SK-N-SH treated with all-trans-retinoic acid at 6 μM for 48 hours (cell line): ENCODE results near the gene TLDC2.

Source experiments
- ATAC-seq: fragments of 200-7000 bp; cut with Tn5 transposase; 3 replicates; pipeline ENCODE4 v1.9.1; 2020; ENCODE audit warnings: mild to moderate bottlenecking, moderate library complexity
- BACH2 ChIP-seq: fragments of 250-450 bp; sonication (Bioruptor Pico); IDR thresholded peaks from 2 replicates; pipeline ENCODE4 v1.9.0; 2021; ENCODE audit warnings: mild to moderate bottlenecking, borderline replicate concordance
- CREB5 ChIP-seq: fragments of 250-450 bp; sonication (Bioruptor Pico); IDR thresholded peaks from 2 replicates; pipeline ENCODE4 v1.5.1; 2020; ENCODE audit warnings: low read depth, mild to moderate bottlenecking, moderate library complexity
- CSDC2 ChIP-seq: fragments of 250-450 bp; sonication (Bioruptor Pico); IDR thresholded peaks from 2 replicates; pipeline ENCODE4 v1.5.0; 2020; ENCODE audit warnings: mild to moderate bottlenecking, moderate library complexity
- CSRNP3 ChIP-seq: fragments of 250-450 bp; sonication (Bioruptor Pico); IDR thresholded peaks from 2 replicates; pipeline ENCODE4 v1.5.1; 2021; ENCODE audit warnings: mild to moderate bottlenecking, moderate library complexity
- GLIS3 ChIP-seq: fragments of 250-450 bp; sonication (Bioruptor Pico); IDR thresholded peaks from 2 replicates; pipeline ENCODE4 v1.5.0; 2020; ENCODE audit warnings: mild to moderate bottlenecking, moderate library complexity
- ISL1 ChIP-seq: fragments of 250-450 bp; sonication (Bioruptor Pico); IDR thresholded peaks from 2 replicates; pipeline ENCODE4 v2.1.2; 2022; ENCODE audit warnings: mild to moderate bottlenecking, moderate library complexity
- OSR1 ChIP-seq: fragments of 250-450 bp; sonication (Bioruptor Pico); IDR thresholded peaks from 2 replicates; pipeline ENCODE4 v1.8.0; 2022; ENCODE audit warnings: moderate library complexity, mild to moderate bottlenecking, inconsistent platforms
- PATZ1 ChIP-seq: fragments of 250-450 bp; sonication (Bioruptor Pico); IDR thresholded peaks from 2 replicates; pipeline ENCODE4 v1.8.0; 2020; ENCODE audit warnings: mild to moderate bottlenecking, moderate library complexity, borderline replicate concordance
- POU6F1 ChIP-seq: fragments of 250-450 bp; sonication (Bioruptor Pico); IDR thresholded peaks from 2 replicates; pipeline ENCODE4 v1.8.0; 2021; ENCODE audit warnings: low read depth, mild to moderate bottlenecking, moderate library complexity, borderline replicate concordance
- PPARA ChIP-seq: fragments of 250-450 bp; sonication (Bioruptor Pico); IDR thresholded peaks from 2 replicates; pipeline ENCODE4 v1.5.0; 2020; ENCODE audit warnings: mild to moderate bottlenecking, borderline replicate concordance
- RARB ChIP-seq: fragments of 250-450 bp; sonication (Bioruptor Pico); IDR thresholded peaks from 2 replicates; pipeline ENCODE4 v1.8.0; 2021; ENCODE audit warnings: mild to moderate bottlenecking, moderate library complexity
- SNAI2 ChIP-seq: fragments of 250-450 bp; sonication (Bioruptor Pico); IDR thresholded peaks from 2 replicates; pipeline ENCODE4 v1.5.0; 2020; ENCODE audit warnings: mild to moderate bottlenecking, moderate library complexity
- TCF4 ChIP-seq: fragments of 250-450 bp; sonication (Bioruptor Pico); IDR thresholded peaks from 2 replicates; pipeline ENCODE4 v1.8.0; 2021; ENCODE audit warnings: mild to moderate bottlenecking, moderate library complexity, borderline replicate concordance
- TOX ChIP-seq: fragments of 250-450 bp; sonication (Bioruptor Pico); IDR thresholded peaks from 2 replicates; pipeline ENCODE4 v1.8.0; 2021; ENCODE audit warnings: mild to moderate bottlenecking, moderate library complexity, borderline replicate concordance
- TSHZ2 ChIP-seq: fragments of 250-450 bp; sonication (Bioruptor Pico); IDR thresholded peaks from 2 replicates; pipeline ENCODE4 v1.5.0; 2020; ENCODE audit warnings: mild to moderate bottlenecking, moderate library complexity
- ZC3H10 ChIP-seq: fragments of 250-450 bp; sonication (Bioruptor Pico); IDR thresholded peaks from 2 replicates; pipeline ENCODE4 v1.5.1; 2021; ENCODE audit warnings: mild to moderate bottlenecking, moderate library complexity
- ZFP3 ChIP-seq: fragments of 250-450 bp; sonication (Bioruptor Pico); IDR thresholded peaks from 2 replicates; pipeline ENCODE4 v1.5.0; 2020; ENCODE audit warnings: mild to moderate bottlenecking, moderate library complexity
- ZNF565 ChIP-seq: fragments of 450-650 bp; formaldehyde crosslinking; conservative IDR thresholded peaks from 2 replicates; pipeline ENCODE4 v1.5.0; 2020; ENCODE audit warnings: low read depth, mild to moderate bottlenecking, moderate library complexity
- ZNF70 ChIP-seq: fragments of 450-650 bp; formaldehyde crosslinking; IDR thresholded peaks from 2 replicates; pipeline ENCODE4 v1.5.0; 2020; ENCODE audit warnings: mild to moderate bottlenecking, moderate library complexity
- ZNF8 ChIP-seq: fragments of 450-650 bp; formaldehyde crosslinking; IDR thresholded peaks from 2 replicates; pipeline ENCODE4 v1.5.0; 2020; ENCODE audit warnings: mild to moderate bottlenecking, moderate library complexity

Gene TLDC2

GRCh38 chr20:36887752-36888090 lies 11.8 kb downstream of the TLDC2 start:
- ATAC-seq = no peak
- no peak for TF ChIP-seq ZFP3 (CRISPR knock-in tag)
- no peak for TF ChIP-seq ZNF8 (CRISPR knock-in tag)
- no peak for TF ChIP-seq CSDC2 (CRISPR knock-in tag)
- no peak for TF ChIP-seq TCF4 (CRISPR knock-in tag)
- no peak for TF ChIP-seq OSR1
- TF ChIP-seq PPARA (CRISPR knock-in tag) = no peak
- TF ChIP-seq RARB (CRISPR knock-in tag) = no peak
- TF ChIP-seq TSHZ2 = no peak
- TF ChIP-seq ZNF565 (CRISPR knock-in tag) = no peak
- TF ChIP-seq ISL1 (CRISPR knock-in tag) = no peak
- no peak for TF ChIP-seq SNAI2 (CRISPR knock-in tag)
- TF ChIP-seq BACH2 (CRISPR knock-in tag) = no peak
- TF ChIP-seq CSRNP3 (CRISPR knock-in tag) = no peak

- TF ChIP-seq CSRNP3 (CRISPR knock-in tag) (no peak), GLIS3 (no peak), ZFP3 (CRISPR knock-in tag) (no peak), ZNF70 (CRISPR knock-in tag) (no peak), PATZ1 (CRISPR knock-in tag) (no peak), ISL1 (CRISPR knock-in tag) (no peak), PPARA (CRISPR knock-in tag) (no peak), ZC3H10 (no peak), TOX (CRISPR knock-in tag) (no peak), OSR1 (no peak), CREB5 (CRISPR knock-in tag) (no peak), POU6F1 (CRISPR knock-in tag) (no peak), ZNF565 (CRISPR knock-in tag) (no peak)
- ATAC-seq = no peak
Observed at GRCh38 chr20:36888880-36889516, 13.1 kb downstream of the TLDC2 start.
